Lower lobe of right lung (tissue), 2 donors: Measurements from ENCODE around the gene FZR1. TPM values are rescaled to one million over a fixed set of nuclear protein-coding genes. Genes with fewer than 3 reads are reported as not detected.

Experiments used
- ATAC-seq, 2 donors: fragments of 200-7000 bp; cut with Tn5 transposase; one replicate each; pipeline ENCODE4 v1.9.1; 2020 to 2022; ENCODE audit warnings: mild to moderate bottlenecking in 2 of 2, moderate library complexity in 2 of 2
- DNase-seq: peaks from one replicate; pipeline ENCODE4 v3.0.0-alpha.2; 2020
- H3K27ac ChIP-seq: fragments of 200-600 bp; one replicate; pipeline ENCODE4 v1.8.0; 2022
- H3K27me3 ChIP-seq: fragments of 200-600 bp; one replicate; pipeline ENCODE4 v1.8.0; 2022; ENCODE audit warnings: low read depth
- H3K36me3 ChIP-seq: fragments of 200-600 bp; one replicate; pipeline ENCODE4 v1.8.0; 2022; ENCODE audit warnings: mild to moderate bottlenecking
- H3K4me1 ChIP-seq: fragments of 200-600 bp; one replicate; pipeline ENCODE4 v1.8.0; 2022
- H3K4me3 ChIP-seq: fragments of 200-600 bp; one replicate; pipeline ENCODE4 v1.8.0; 2022; ENCODE audit warnings: mild to moderate bottlenecking
- H3K9me3 ChIP-seq: fragments of 200-600 bp; one replicate; pipeline ENCODE4 v1.8.0; 2022
- CTCF ChIP-seq: fragments of 200-600 bp; IDR thresholded peaks from one replicate; pipeline ENCODE4 v1.8.0; 2022; ENCODE audit warnings: antibody characterized with exemption, mild to moderate bottlenecking
- intact Hi-C: fragments of 100-400 bp; cut with DNase I; formaldehyde crosslinking; loops from one replicate; pipeline ENCODE4 v1.11.0; 2022
- total RNA-seq: library from RNA; stranded (reverse); fragmentation: NEBNext Ultra II Directional; extraction: Animal tissue kit (Norgen Biotek cat#: 25700); gene quantifications from one replicate; pipeline ENCODE4 v1.2.1, GENCODE V29; 2021
- donor health status: DM: no; HTN: yes; CAD: no; lungs with severe emphysema.

FZR1 gene
- total RNA-seq, 1 donor from 2014 or later, result 34.1 TPM

- TF ChIP-seq CTCF, result no peak
- Histone ChIP-seq H3K36me3 (peaks cover 54% of the 10 kb centered on the region), H3K9me3 (no peaks in the 10 kb centered on the region), H3K27ac (peak overlapping the region; percentile 77), H3K27me3 (no peaks in the 10 kb centered on the region), H3K4me3 (no peak overlapping the region), H3K4me1 (peaks cover 35% of the 10 kb centered on the region)
- ATAC-seq (peak; percentile 87), DNase-seq (peak; percentile 79)
- intact Hi-C loops, result no loop called here
These were observed 46.8 kb upstream of the FZR1 start for GRCh38 chr19:3459089-3459881.

- H3K27ac ChIP-seq, result peak overlapping the region; percentile 77
- TF ChIP-seq CTCF, result no peak
- no peaks in the 10 kb centered on the region for H3K27me3 ChIP-seq
- no peak overlapping the region for H3K4me3 ChIP-seq
- ATAC-seq (no peak), DNase-seq (no peak)
- peaks cover 49% of the 10 kb centered on the region for H3K36me3 ChIP-seq
- peaks cover 35% of the 10 kb centered on the region for H3K4me1 ChIP-seq
- H3K9me3 ChIP-seq, result no peaks in the 10 kb centered on the region
- intact Hi-C loops, result no loop called here
These were observed 46.0 kb upstream of the FZR1 start for GRCh38 chr19:3459965-3460582.

- no peak for TF ChIP-seq CTCF
- H3K36me3 ChIP-seq, result peaks cover 27% of the 10 kb centered on the region
These were observed 43.0 kb upstream of the FZR1 start for GRCh38 chr19:3462991-3463713.

GRCh38 chr19:3463714-3464586 is 42.2 kb upstream of the FZR1 start:
- TF ChIP-seq CTCF, result no peak

More at GRCh38 chr19:3462991-3463713, 43.0 kb upstream of the FZR1 start:
- no peak overlapping the region for H3K4me3 ChIP-seq
- no peak overlapping the region for H3K27ac ChIP-seq
- peaks cover 22% of the 10 kb centered on the region for H3K4me1 ChIP-seq
- H3K9me3 ChIP-seq, result no peaks in the 10 kb centered on the region
- DNase-seq, result no peak
- ATAC-seq, result no peak
- intact Hi-C loops, result no loop called here
- H3K27me3 ChIP-seq, result no peaks in the 10 kb centered on the region

More at GRCh38 chr19:3463714-3464586, 42.2 kb upstream of the FZR1 start:
- Histone ChIP-seq H3K4me1 (peaks cover 14% of the 10 kb centered on the region), H3K36me3 (peaks cover 27% of the 10 kb centered on the region), H3K27ac (no peak overlapping the region), H3K4me3 (no peak overlapping the region), H3K27me3 (no peaks in the 10 kb centered on the region), H3K9me3 (no peaks in the 10 kb centered on the region)
- ATAC-seq, result no peak
- DNase-seq, result no peak
- intact Hi-C loops, result no loop called here
